Anterior cingulate cortex (tissue), 58 donors: ENCODE results near the gene WDR91.

Experiments used
- DNase-seq, 58 donors: peaks; one replicate each; lab custom pipeline; 2025; lab: John Stamatoyannopoulos, UW

Gene WDR91

GRCh38 chr7:135147341-135147898, 63.9 kb downstream of the WDR91 start:
- peak in 1 of 58 donors; percentile 53 for DNase-seq

GRCh38 chr7:135143885-135144668, 67.2 kb downstream of the WDR91 start:
- DNase-seq: no peak
